ENCODE measurements around the gene SLC39A12. TPM values are rescaled to one million over a fixed set of nuclear protein-coding genes. Genes with fewer than 3 reads are reported as not detected.

The SLC39A12 gene
- total and polyA plus RNA-seq, 2 experiments from 2014 or later: not detected

GRCh38 chr10:17959870-17960269 lies 8.2 kb downstream of the SLC39A12 start (continued):
- TF ChIP-seq NANOG (IDR thresholded peaks at IDR 0.05; ENCODE audit: borderline replicate concordance) (no peak), JUNB (IDR thresholded peaks at IDR 0.05; ENCODE audit: unreplicated experiment) (no peak), STAT1 (IDR thresholded peaks at IDR 0.05; ENCODE audit: unreplicated experiment) (no peak), ZNF114 (CRISPR knock-in tag; IDR thresholded peaks at IDR 0.05) (no peak)

GRCh38 chr10:17961551-17962422 lies 10.1 kb downstream of the SLC39A12 start:
- H3K27me3 ChIP-seq (ENCODE audit: insufficient read depth): no peaks in the 10 kb centered on the region
- TF ChIP-seq ETS1 (IDR thresholded peaks at IDR 0.05) (no peak), ZNF114 (CRISPR knock-in tag; IDR thresholded peaks at IDR 0.05) (no peak), STAT1 (IDR thresholded peaks at IDR 0.05; ENCODE audit: unreplicated experiment) (no peak)
- H3K4me2 ChIP-seq: no peak overlapping the region
- H3K79me2 ChIP-seq (replicated peaks; ENCODE audit: insufficient read depth): no peaks in the 10 kb centered on the region
- H3K36me3 Mint-ChIP-seq (ENCODE audit: low read depth): peaks cover 7% of the 10 kb centered on the region; the same call in 2 of the 3 replicates
- H3K27me3 Mint-ChIP-seq (ENCODE audit: insufficient read depth, low read depth, poor library complexity): peaks cover 2% of the 10 kb centered on the region
- H3K4me3 ChIP-seq: no peak overlapping the region
- no peaks in the 10 kb centered on the region for H3K4me1 ChIP-seq (ENCODE audit: insufficient read depth)
- 0 out of 2 replicates have a peak, but pooled peaks cover 4% of the 10 kb centered on the region for H3K9me2 ChIP-seq (ENCODE audit: insufficient read depth)
- DNase-seq (ENCODE audit: low spot score) (no peak), ATAC-seq (no peak)
- H3K9me3 Mint-ChIP-seq: peaks cover 10% of the 10 kb centered on the region
- no peak overlapping the region for H3K4me3 Mint-ChIP-seq
- no peaks in the 10 kb centered on the region for H3F3A ChIP-seq (replicated peaks; ENCODE audit: low read depth)
- H3K4me1 Mint-ChIP-seq: no peaks in the 10 kb centered on the region
- no peak overlapping the region for H2AFZ ChIP-seq
- no peaks in the 10 kb centered on the region for H3K36me3 ChIP-seq (ENCODE audit: insufficient read depth)
- H3K27ac Mint-ChIP-seq: no peak overlapping the region
- H4K20me1 ChIP-seq (replicated peaks; ENCODE audit: insufficient read depth): no peaks in the 10 kb centered on the region
- H3K27ac ChIP-seq (ENCODE audit: low read depth): no peak overlapping the region

- H3K27ac Mint-ChIP-seq: no peak overlapping the region; the same call in 1 of the 2 replicates
- Histone ChIP-seq H3K4me1 (ENCODE audit: insufficient read depth) (no peaks in the 10 kb centered on the region), H3K27ac (ENCODE audit: low read depth) (no peak overlapping the region), H3K27me3 (ENCODE audit: insufficient read depth) (no peaks in the 10 kb centered on the region), H3K9me2 (ENCODE audit: insufficient read depth) (0 out of 2 replicates have a peak, but pooled peaks cover under 1% of the 10 kb centered on the region), H2AFZ (no peak overlapping the region), H3F3A (replicated peaks; ENCODE audit: low read depth) (no peaks in the 10 kb centered on the region), H3K36me3 (ENCODE audit: insufficient read depth) (no peaks in the 10 kb centered on the region), H3K79me2 (replicated peaks; ENCODE audit: insufficient read depth) (no peaks in the 10 kb centered on the region), H3K4me3 (no peak overlapping the region), H3K4me2 (no peak overlapping the region), H4K20me1 (replicated peaks; ENCODE audit: insufficient read depth) (no peaks in the 10 kb centered on the region)
- no peaks in the 10 kb centered on the region for H3K4me1 Mint-ChIP-seq
- H3K9me3 Mint-ChIP-seq: peaks cover 10% of the 10 kb centered on the region
- DNase-seq (ENCODE audit: low spot score): no peak
- H3K27me3 Mint-ChIP-seq (ENCODE audit: insufficient read depth, low read depth, poor library complexity): no peaks in the 10 kb centered on the region
- H3K4me3 Mint-ChIP-seq: no peak overlapping the region
- peaks cover 7% of the 10 kb centered on the region; the same call in 2 of the 3 replicates for H3K36me3 Mint-ChIP-seq (ENCODE audit: low read depth)
- ATAC-seq: no peak
- TF ChIP-seq CTCF (conservative IDR thresholded peaks at IDR 0.05; ENCODE audit: low read depth in 2 of 2): no peak
- no peak for TF ChIP-seq ZNF114 (CRISPR knock-in tag; IDR thresholded peaks at IDR 0.05)
- no peak for TF ChIP-seq POLR2AphosphoS5 (IDR thresholded peaks at IDR 0.05; ENCODE audit: low read depth)
- no peak for TF ChIP-seq ZNF462 (CRISPR knock-in tag; IDR thresholded peaks at IDR 0.05)
- no peak for TF ChIP-seq STAT1 (IDR thresholded peaks at IDR 0.05; ENCODE audit: unreplicated experiment)
- TF ChIP-seq EZH2phosphoT487 (IDR thresholded peaks at IDR 0.05; ENCODE audit: unreplicated experiment): no peak
- TF ChIP-seq EZH2 (IDR thresholded peaks at IDR 0.05; ENCODE audit: low read depth, unreplicated experiment): no peak
Measured at GRCh38 chr10:17963431-17963830, 11.7 kb downstream of the SLC39A12 start.
